ENCODE measurements around the gene RPS6KB1.
A peak's percentile ranks its signal among the peaks of the same experiment; 100 is the strongest.
"Not testable (repeated sequence)": the region's sequence is repeated elsewhere in the genome, so short reads cannot be mapped to it uniquely, and the experiment has no call there.

RPS6KB1 gene

GRCh38 chr17:59872351-59872750 lies 20.6 kb upstream of the RPS6KB1 start:
- no peak for DNase-seq

- DNase-seq = not testable (repeated sequence)
Measured at GRCh38 chr17:59873414-59873813, 19.5 kb upstream of the RPS6KB1 start.

GRCh38 chr17:59874376-59874775 lies 18.5 kb upstream of the RPS6KB1 start:
- no peak for DNase-seq

- no peak for DNase-seq
Measured at GRCh38 chr17:59876107-59876506, 16.8 kb upstream of the RPS6KB1 start.

- DNase-seq = no peak
Measured at GRCh38 chr17:59877965-59878364, 15.0 kb upstream of the RPS6KB1 start.

- no peak for DNase-seq
Measured at GRCh38 chr17:59878624-59879023, 14.3 kb upstream of the RPS6KB1 start.

GRCh38 chr17:59884861-59885260 lies 8.1 kb upstream of the RPS6KB1 start:
- no peak for DNase-seq

GRCh38 chr17:59888145-59888750 lies 4.7 kb upstream of the RPS6KB1 start:
- DNase-seq = no peak

GRCh38 chr17:59890720-59891119 lies 2.2 kb upstream of the RPS6KB1 start:
- no peak for DNase-seq

- no peak for DNase-seq
Measured at GRCh38 chr17:59892251-59892923, 534 bp upstream of the RPS6KB1 start.

- no peak for DNase-seq
Measured at GRCh38 chr17:59893676-59894100, 767 bp downstream of the RPS6KB1 start.

GRCh38 chr17:59897090-59897489 lies 4.2 kb downstream of the RPS6KB1 start:
- no peak for DNase-seq

GRCh38 chr17:59899099-59899498 lies 6.2 kb downstream of the RPS6KB1 start:
- no peak for DNase-seq

- no peak for DNase-seq
Measured at GRCh38 chr17:59901604-59902003, 8.7 kb downstream of the RPS6KB1 start.

GRCh38 chr17:59903455-59903854 lies 10.5 kb downstream of the RPS6KB1 start:
- DNase-seq = no peak

GRCh38 chr17:59907467-59907866 lies 14.5 kb downstream of the RPS6KB1 start:
- DNase-seq = no peak

- peak; percentile 29 for DNase-seq
Measured at GRCh38 chr17:59914274-59914854, 21.4 kb downstream of the RPS6KB1 start.

- no peak for DNase-seq
Measured at GRCh38 chr17:59916446-59916845, 23.5 kb downstream of the RPS6KB1 start.

- DNase-seq = not testable (repeated sequence)
Measured at GRCh38 chr17:59920637-59921036, 27.7 kb downstream of the RPS6KB1 start.

- not testable (repeated sequence) for DNase-seq
Measured at GRCh38 chr17:59930121-59930520, 37.2 kb downstream of the RPS6KB1 start.

- DNase-seq = not testable (repeated sequence)
Measured at GRCh38 chr17:59930768-59931167, 37.8 kb downstream of the RPS6KB1 start.

- DNase-seq = not testable (repeated sequence)
Measured at GRCh38 chr17:59933317-59933716, 40.4 kb downstream of the RPS6KB1 start.

- DNase-seq = not testable (repeated sequence)
Measured at GRCh38 chr17:59940697-59941096, 47.8 kb downstream of the RPS6KB1 start.

- no peak for DNase-seq
Measured at GRCh38 chr17:59941131-59941530, 48.2 kb downstream of the RPS6KB1 start.

Measured in NCI-H345 (cell line).